ENCODE measurements around the gene FAM98A.
A peak's percentile ranks its signal among the peaks of the same experiment; 100 is the strongest.

The FAM98A gene

DNA sequence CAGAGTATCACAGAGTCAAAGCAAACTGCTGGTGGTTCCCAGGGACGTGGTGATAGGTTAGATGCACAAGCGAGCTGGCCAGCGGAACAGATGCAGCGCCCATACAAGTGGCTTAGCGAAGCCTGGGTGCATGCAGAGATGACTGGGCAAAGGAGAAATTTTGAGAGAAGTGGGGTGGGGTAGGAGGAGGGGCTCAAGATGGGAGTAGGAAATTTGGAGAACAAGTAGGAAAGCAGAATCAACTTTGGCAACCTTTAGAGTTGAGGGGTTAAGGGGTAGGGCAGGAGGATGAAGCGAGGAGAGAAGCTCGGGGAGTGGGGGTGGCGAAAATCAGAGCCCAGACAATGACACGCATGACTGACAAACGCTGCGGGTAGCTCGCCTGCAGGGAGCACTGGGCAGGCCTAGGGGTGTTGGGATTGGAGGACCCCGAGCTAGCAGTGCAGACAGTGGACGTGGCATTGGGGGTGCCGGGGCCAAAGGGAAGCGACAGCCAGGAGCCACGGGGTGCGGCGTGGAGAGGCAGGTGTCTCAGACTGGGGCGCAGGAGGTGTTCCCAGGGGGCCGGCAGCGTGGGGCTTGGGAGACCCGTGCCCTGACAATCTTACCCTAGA is 431 bp downstream of the FAM98A start:
- no peak for DNase-seq (ENCODE audit: extremely low read depth, low read depth)
- TF ChIP-seq, protein P1, sequence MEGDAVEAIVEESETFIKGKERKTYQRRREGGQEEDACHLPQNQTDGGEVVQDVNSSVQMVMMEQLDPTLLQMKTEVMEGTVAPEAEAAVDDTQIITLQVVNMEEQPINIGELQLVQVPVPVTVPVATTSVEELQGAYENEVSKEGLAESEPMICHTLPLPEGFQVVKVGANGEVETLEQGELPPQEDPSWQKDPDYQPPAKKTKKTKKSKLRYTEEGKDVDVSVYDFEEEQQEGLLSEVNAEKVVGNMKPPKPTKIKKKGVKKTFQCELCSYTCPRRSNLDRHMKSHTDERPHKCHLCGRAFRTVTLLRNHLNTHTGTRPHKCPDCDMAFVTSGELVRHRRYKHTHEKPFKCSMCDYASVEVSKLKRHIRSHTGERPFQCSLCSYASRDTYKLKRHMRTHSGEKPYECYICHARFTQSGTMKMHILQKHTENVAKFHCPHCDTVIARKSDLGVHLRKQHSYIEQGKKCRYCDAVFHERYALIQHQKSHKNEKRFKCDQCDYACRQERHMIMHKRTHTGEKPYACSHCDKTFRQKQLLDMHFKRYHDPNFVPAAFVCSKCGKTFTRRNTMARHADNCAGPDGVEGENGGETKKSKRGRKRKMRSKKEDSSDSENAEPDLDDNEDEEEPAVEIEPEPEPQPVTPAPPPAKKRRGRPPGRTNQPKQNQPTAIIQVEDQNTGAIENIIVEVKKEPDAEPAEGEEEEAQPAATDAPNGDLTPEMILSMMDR (IDR thresholded peaks at IDR 0.05; ENCODE audit: low read depth, low read length): no peak

- DNase-seq (ENCODE audit: extremely low read depth, low read depth): no peak
- TF ChIP-seq, protein P1 (IDR thresholded peaks at IDR 0.05; ENCODE audit: low read depth, low read length): no peak
Observed at GRCh38 chr2:33597026-33597425, 2.1 kb downstream of the FAM98A start.

GRCh38 chr2:33595385-33595784 is 3.7 kb downstream of the FAM98A start:
- no peak for DNase-seq (ENCODE audit: extremely low read depth, low read depth)
- TF ChIP-seq, protein P1 (IDR thresholded peaks at IDR 0.05; ENCODE audit: low read depth, low read length): no peak

GRCh38 chr2:33589444-33589843 is 9.7 kb downstream of the FAM98A start:
- TF ChIP-seq, protein P1 (IDR thresholded peaks at IDR 0.05; ENCODE audit: low read depth, low read length): no peak
- DNase-seq (ENCODE audit: extremely low read depth, low read depth): no peak

DNA sequence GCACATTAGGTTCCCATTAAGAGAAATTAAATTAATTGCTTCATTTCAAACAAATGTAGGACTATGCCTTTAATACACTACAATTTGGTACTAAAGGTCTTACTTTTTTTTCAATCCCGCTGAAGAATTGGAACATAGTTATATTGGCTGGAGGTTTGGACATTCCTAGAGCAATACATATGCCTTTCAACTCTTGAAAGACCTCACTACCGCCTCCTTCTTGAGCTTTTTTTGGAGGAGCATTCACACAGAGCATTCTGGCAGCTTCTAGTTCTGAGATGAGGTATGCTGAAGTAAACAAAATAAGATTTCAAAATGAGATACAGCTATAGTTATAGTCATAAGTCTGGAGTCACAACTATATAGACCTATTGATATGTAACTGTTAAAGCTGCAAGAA is 10.9 kb downstream of the FAM98A start:
- TF ChIP-seq, protein P1 (IDR thresholded peaks at IDR 0.05; ENCODE audit: low read depth, low read length): no peak; the same call in none of the 2 replicates
- no peak for DNase-seq (ENCODE audit: extremely low read depth, low read depth)

DNA sequence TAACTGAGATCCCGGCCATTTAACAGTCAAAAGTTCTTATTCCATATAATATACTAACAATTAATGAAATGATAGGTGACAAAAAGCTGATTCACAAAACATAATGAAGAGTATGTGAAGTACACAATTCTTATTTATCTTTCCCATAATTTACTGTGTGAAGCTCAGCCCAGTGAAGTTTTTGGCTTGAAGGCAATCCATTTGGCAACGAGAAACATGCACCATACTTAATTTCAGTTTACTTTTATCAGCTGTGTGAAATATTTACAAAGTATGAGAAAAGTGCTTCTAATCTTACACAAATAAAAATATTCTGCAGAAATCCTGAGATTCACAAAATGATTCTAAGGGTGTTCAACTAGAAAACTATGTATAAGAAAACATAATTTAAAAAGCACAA is 12.3 kb downstream of the FAM98A start:
- DNase-seq (ENCODE audit: extremely low read depth, low read depth): no peak
- TF ChIP-seq, protein P1 (IDR thresholded peaks at IDR 0.05; ENCODE audit: low read depth, low read length): no peak

DNA sequence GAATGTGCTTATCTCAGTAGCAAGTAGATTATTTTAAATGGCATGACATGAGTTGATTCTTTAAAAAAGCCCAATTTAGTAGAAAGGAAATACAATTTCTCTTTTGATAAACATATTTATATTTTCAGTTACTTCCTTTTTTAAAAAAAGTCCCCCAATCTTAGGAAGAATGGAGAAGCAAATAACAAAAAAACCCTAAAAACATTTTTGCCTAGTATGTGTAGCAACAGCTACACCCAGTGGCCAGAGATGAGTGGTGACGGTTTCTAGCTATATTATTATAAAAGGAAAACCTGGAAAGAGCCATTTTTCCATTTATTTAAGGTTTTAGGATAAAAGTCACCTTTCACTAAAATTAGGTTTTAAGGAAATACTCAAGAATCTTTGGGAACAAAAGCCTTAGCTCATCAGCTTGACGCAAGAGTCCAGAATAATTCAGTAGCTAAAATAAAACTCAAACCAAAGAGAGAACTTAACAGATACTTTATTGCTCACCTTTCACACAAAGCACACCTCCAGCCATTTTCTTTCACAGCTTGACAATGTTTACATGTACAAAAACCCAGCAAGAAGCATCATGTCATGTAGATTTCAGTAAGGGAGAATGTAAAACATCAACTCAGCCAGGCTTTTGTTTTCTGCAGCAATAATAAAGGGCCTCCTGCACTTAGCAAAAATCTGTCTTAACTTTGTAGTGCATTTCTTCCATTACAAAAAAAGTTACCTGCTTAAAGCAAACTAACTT is 15.7 kb downstream of the FAM98A start:
- TF ChIP-seq, protein P1 (IDR thresholded peaks at IDR 0.05; ENCODE audit: low read depth, low read length): peak; percentile 87
- no peak for DNase-seq (ENCODE audit: extremely low read depth, low read depth)

Measured in AG09319 (cell line).